Myocyte (in vitro differentiated cells): ENCODE results near the gene GANAB. TPM values are rescaled to one million over a fixed set of nuclear protein-coding genes. Genes with fewer than 3 reads are reported as not detected.
"Not testable (repeated sequence)": the region's sequence is repeated elsewhere in the genome, so short reads cannot be mapped to it uniquely, and the experiment has no call there.

Experiments
- DNase-seq: peaks from one replicate; pipeline ENCODE4 v3.0.0-alpha.2; 2012; ENCODE audit warnings: low read depth
- total RNA-seq: library from RNA; depleted of rRNA; stranded (reverse); fragments of >200 nt; gene quantifications from 2 replicates; pipeline ENCODE4 v1.2.3, GENCODE V29; 2014

The GANAB gene
- total RNA-seq, 1 donor from 2014 or later = 174 TPM

DNA sequence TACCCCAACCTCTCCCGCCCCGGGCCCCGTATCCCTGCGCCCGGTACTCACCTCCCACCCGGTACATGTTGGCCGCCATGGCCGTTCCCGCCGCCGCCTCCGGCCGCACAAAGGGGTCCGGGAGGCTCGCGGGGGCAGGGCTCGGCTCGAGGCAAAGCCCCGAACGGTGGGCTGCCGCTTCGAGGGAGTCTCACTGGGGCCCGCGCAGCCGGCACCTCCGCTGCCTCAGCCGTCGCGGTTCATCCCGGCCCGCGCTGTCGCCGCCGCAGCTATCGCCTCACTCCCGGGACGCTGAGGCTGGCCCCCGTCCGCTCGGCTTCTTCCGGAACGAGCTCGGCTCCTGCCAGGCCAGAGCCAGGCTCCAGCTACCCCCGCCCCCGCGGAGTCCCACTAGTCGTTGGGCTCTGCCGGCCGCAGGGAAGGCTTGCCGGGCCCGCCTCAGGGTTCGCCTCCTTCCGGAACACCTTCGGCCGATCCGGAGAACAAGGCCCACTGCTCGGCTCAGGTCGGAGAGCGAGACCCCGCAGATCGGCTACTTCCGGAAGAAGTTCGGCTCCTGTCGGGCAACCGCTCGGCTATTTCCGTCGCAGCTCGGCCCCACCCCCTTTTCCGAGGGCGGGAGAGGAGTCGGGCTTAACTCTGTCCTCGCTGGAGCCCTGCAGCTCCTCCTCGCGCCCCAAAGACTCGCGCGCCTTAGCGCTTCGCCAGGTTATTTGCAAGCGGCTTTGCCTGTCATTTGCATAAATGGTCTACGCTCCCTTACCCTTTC lies 44.9 kb downstream of the GANAB start, which contains the start of gene MTA2:
TSS of gene MTA2 (minus strand) at position 494 of the 769 bp plus-strand sequence. CDS start at position 79, 415 bp downstream.
- peak; percentile 97 for DNase-seq

DNA sequence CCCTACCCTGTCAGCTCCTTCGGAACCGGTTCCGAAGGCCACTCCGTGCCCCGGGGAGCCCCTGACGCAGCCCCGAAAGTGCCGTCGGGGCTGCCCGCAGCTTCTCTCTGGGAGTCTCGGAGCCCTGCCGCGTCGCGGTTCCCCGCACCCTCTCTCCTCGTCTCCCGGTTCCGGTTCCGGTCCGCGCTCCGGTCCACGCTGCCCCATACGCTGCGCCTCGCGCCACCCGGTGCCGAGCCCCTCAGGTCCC lies 45.4 kb downstream of the GANAB start:
- DNase-seq = peak; percentile 36

DNA sequence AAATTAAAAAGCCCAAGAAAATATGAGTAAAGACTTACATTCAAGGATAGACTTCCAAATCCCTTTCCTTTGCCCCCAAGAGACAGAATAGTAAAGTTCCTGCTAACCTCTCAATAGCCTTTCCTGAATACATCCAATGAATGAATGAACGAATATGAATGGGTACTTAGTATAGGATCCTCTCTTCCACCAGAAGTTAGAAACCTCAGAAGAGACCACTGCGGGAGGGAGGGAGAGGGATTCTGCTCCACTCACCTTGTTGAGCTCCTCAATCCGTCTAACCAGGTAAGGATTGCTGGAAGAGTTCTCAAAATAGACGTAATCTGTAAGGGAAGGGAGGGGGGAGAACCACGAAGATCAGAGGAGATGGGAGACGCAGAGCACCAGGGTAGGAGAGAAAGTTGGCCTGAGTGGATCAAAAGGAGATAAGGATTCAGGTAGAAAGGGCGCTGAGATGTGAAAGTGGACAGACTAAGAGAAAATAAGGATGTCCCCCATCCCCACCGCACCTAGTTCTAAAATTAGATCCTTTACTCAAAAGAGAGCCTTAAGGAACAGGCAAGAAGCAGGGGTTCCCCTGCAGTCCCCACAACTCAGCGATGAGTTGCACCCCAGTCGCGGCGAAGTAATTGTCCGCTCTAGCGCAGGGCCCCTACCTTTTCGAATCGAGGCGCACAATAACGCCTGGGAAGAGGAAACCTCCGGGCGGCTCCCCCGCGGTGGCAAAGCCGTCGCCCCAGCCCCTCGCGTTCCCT lies 45.9 kb downstream of the GANAB start:
- no peak for DNase-seq

DNA sequence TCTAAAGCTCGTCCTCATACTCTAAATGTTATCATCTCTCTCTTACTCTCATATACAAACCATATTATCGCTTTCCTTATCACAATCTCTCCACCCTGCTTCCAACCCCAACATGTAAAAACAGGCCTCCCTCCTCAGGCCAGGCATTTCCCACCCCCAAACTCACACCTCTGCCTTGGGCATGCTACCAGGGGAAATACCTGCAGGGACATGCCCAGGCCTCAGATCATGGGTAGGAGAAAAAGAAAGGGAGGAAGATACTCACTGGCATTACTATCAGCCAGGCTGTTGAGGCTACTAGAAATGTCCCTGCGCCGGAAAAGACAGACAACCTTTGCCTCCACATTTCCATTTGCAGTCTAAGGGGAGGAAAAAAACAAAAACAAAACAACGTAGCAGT lies 46.5 kb downstream of the GANAB start:
- DNase-seq = no peak

DNA sequence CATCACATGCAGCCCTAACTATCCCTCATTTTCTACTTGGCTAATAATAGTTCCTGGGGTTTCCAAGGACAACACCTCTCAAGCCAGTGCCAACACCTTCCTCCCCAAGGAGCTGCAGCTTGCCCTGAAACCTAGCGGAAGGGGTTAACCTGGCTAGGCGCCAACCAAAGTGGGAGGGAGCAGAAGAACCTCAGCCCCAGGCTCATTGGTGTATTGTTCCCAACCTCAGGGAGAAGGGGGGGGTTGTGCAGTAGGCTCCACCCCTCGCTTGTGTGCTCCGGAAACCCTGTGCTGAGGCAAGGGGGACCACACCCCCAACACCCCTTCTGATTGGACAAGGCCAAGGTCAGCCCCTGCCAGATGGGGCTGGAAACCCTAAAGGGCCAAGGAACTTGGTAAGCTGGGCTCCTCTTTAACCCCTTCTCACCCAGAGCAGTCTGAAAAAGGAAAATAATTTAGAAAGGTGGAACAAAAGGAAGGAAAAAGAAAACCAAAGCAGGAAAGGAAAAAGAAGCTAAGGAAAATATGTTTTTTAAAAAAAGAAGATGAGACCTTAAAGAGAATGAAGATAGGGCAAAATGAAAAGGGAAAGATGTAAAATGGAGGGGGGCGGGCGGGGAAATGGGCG lies 47.2 kb downstream of the GANAB start:
- DNase-seq = peak; percentile 97

DNA sequence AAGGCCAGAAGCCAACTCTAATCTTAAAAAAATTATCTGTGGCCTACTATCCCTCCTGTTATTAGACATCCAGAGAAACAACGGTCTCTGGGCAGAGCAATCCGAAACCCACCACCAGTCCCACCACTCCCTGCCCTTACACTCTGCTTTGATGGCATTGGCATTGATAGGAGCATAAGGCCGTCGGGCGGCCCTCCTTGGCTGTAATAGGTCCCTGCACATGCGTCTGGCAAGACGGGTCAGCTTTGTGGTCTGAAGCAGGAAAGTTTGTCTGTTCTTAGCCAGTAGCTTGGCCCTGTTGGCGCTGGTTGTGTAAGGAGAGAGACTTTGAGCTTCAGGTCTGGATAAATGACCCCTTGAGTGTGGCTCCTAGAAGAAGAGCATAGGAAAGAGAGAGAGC lies 51.3 kb downstream of the GANAB start:
- no peak for DNase-seq

DNA sequence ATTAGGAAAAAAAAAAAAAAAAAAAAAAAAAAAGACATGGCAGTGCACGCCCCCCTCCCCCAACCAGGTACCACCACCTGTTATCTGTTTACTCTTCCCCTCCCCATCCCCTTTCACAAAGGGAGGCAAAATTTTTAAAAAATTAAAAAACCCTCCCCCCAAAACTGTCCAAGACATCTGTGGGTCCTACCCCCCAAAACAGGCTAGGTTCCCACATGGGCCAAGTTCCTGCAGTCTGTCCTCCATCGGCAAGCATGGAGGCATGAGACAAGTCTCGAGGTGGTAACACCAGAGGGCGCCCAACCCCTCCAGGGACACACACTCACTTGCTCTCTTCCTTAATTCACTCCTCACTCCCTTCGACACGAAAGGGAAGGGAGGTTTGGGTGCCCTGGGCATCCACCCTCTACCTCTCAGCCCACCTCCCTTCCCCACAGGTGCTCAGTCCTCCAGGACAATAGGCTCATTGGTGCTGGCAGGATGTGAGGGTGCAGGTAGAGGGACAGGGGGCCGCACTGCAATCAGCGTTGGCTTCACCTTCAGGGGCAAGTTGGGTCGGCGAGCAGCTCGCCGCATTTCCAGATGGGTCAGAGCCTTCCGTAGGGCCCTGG lies 52.9 kb downstream of the GANAB start:
- peak; percentile 76 for DNase-seq

DNA sequence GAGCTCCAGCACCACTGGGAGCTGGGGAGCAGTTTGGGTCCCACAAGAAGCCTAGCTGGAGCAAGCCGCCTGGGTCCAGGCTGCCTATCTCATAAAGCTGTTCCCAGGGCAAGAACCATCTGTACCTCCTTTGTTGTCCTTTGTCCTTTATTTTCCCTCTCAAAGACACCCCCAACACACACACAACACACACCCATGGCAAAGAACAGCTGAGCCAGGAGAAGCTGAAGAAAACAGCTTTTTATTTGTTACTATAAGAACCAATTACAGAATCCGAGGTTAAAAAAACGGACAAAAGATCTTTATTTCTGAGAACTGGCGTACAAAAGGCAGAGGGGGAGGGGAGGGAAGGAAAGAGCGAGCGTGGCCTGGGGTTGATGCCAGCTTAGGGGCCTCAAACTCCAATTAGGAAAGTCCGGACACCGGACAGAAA lies 53.4 kb downstream of the GANAB start:
- DNase-seq = no peak

DNA sequence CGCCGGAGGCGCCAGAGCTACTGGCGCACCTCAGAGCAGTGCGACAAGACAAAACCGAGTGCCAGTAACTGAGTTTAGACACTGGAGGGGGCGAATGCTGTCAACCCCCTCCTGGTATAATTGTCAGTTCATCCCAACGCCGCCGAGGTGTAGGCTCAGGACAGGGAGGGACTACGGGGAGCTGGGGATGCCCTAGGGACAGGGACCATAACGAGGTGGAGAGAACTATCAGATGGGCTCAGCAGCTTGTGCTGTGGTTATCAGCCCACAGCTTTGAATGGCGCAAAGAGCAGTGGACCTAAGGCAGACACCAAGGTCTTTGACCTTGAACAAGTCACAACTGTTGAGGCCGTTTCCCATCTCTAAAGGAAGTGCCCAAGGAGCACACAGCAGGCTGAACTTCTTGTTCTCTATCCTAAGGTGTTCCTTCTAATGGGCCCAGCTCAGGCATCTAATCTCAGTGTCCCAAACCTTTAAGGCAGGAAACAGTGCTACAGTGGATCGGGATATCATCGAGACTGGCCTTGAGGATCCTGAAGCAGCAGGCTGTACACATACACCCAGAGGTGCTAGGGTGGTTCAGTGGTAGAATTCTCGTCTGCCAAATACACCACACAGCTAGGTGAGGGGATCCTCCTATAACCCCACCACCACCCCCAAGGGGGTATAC lies 54.1 kb downstream of the GANAB start:
- no peak for DNase-seq

DNA sequence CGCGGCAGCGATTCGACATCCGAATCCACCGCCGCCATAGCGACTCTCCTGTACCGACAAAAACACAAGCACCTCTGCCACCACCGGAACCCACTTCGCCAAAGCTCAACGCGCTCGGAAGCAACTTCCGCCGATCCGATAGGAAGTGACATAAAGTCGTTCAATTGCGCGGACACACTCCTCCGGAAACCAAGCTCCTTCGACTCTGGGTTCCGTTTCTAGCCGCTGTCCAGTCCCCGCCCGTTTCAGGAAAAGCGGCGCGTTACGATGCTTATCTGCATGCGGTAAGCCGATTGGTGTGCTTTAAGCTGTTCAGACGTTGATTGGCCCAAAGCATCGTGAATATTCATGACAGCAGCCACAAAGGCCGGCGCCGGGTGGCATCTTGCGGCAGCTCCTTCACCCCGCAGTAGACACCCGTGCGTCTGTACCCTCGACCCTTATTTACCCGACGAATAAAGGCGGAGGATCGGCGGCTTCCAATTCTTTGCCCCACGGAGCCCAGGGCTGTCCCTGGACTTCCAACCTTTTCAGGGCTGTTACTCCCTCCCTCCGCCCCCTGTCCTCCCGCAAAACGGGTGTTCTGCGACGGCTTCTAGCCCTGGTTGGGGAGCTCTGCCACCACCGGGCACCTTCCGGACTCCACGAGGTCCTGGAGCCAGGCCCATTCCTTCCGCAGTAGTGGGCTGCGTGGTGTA lies 54.8 kb downstream of the GANAB start, which contains the start of gene TUT1:
TSS of gene TUT1 (minus strand) at position 76 of the 698 bp plus-strand sequence. CDS start at position 38, 38 bp downstream.
- peak; percentile 99 for DNase-seq

DNA sequence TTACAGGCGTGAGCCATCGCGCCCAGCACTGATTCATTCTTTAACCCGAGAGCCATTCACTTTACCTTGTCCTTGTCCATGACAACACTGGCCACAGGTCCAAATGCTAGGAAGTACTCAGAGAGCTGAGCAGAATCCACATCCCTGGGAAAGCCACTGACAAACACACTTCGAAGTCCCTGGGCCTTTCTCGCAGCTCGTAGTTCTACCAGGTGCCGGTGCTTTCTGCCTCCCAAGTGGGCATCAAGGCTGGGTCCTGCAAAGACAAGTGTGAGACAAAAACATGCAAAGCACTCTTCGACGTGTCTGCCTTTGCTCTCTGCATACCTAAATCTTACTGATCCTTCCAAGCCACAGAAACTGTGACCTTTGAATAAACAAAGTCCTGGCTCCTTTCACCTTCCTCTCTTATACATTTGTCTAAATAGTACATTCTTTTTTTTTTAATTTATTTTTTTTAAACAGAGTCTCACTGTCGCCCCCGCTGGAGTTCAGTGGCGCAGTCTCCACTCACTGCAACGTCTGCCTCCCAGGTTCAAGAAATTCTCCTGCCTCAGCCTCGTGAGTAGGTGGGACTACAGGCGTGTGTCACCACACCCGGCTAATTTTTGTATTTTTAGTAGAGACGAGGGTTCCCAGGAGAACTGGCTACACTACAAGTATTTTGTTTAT lies 57.3 kb downstream of the GANAB start:
- DNase-seq = no peak

DNA sequence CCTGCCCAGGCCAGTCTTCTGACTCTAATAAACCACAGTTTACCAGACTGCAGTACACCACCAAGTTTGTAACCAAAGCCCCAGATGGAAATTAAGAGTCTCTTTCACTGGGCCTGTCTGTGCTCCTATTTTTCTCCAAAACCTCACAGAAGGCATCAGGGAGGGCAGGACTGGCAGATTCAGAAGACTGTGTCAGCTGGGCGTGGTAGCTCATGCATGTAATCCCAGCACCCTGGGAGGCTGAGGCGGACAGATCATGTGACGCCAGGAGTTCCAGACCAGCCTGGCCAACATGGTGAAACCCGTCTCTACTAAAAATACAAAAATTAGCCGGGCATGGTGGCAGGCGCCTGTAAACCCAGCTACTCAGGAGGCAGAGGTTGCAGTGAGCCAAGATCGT lies 61.1 kb downstream of the GANAB start:
- not testable (repeated sequence) for DNase-seq

DNA sequence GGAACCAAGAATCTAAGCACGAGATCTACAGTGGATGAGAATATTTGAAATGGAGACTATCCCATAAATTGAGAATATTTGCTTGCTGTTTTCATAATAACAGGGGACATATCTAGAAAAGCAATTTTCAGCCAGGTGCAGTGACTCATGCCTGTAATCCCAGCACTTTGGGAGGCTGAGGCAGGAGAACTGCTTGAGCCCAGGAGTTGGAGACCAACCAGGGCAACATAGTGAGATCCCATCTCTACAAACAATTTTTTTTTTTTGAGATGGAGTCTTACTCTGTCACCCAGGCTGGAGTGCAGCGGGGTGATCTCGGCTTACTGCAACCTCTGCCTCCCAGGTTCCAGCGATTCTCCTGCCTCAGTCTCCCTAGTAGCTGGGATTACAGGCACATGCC lies 64.7 kb downstream of the GANAB start:
- not testable (repeated sequence) for DNase-seq

DNA sequence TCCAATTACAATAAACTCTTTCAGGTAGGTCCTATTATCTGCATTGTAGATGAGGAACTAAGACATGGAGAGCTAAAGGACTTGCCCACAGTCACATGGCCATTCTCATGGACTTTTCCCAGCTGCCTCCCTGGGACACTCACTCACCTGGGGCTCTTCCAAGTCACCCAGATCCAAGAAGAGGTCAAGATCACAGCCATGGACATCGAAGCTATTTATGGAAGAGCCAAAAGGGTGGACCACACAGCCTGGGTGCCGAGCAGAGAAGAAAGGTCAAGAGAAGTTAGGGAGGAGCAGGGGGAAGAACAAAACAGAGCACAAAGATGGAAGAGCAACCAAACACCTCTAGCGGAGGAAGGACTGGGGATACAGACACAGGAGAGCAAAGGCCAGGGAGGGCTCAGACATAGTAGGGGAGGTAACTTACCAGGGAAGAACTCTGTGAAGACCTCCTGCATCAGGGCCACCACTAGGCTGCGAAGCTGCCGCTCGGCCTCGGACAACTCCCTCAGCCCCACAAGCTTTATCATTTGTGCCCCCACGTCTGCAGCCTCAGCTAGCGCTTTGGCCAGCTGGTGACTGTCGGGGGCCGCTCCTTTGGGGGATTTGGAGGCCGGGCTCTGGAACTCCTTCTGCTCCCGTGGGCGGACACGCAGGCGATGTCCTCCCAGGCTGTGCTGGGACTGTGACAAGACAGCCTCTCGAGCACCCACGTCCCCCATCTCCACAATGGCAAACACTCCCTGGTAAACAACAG lies 65.3 kb downstream of the GANAB start:
- no peak for DNase-seq

DNA sequence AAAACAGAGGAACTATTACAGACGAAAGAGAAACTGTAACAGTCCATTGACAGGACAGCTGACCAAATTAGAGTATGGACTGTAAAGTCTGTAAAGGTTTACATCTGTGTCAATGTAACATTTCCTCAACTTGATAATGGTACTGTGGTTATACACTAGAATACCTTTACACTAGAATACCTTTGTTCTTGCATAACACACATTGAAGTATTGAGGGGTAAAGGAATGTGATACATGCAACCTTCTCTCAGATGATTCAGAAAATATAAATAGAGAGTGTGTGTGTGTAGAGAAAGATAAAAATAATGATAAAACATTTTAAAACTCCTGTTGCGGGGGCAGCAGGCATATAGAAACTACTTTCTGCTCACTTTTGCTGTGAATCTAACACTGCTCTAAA lies 67.2 kb downstream of the GANAB start:
- DNase-seq = no peak

DNA sequence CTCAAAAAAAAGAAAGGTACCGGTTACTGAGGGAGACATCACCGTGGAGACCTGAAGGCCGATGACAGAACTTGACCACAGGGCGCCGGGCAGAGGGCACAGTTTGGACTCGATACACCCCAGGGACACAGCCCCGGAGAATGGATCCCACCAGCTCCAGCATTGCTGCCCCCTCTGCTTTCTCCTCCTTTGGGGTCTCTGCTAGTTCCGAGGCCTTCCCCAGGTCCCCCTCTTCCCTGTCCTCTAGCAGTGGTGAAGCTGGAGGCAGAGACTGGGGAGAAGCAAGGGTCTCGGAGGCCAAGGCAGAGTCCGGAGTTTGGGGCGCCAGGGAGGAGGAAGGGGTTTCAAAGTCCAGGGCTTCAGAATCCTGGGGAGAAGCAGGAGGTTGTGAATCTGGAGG lies 67.9 kb downstream of the GANAB start:
- no peak for DNase-seq

DNA sequence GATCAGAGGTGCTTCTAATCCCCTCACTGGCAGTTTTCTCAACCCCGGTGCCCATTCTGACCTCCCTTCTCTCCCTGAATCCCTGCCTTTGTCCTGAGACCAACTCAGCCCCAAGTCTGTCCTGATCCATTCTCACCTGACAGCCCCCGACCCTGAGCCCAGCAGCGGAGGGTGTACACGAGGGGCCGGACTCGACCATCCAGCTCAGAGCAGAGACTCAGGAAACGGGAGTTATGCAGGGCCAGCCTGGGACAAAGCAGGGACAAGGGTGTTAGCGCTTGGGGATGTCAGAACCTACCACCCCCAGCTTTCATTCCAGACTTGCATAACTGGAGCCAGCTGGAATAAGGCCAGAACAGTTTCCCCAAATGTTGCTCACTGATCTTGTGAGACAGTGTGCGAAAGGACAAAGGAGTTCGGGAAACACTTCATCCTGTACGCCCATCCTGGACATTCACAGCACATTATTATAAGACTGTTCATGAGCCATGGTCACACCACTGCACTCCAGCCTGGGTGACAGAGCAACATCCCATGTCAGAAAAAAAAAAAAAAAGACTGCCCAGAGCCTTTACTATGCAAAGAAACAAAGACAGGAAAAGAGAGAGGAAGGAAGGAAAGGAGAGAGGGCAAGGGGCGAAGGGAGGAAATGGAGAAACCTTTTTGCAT lies 69.2 kb downstream of the GANAB start:
- DNase-seq = no peak

DNA sequence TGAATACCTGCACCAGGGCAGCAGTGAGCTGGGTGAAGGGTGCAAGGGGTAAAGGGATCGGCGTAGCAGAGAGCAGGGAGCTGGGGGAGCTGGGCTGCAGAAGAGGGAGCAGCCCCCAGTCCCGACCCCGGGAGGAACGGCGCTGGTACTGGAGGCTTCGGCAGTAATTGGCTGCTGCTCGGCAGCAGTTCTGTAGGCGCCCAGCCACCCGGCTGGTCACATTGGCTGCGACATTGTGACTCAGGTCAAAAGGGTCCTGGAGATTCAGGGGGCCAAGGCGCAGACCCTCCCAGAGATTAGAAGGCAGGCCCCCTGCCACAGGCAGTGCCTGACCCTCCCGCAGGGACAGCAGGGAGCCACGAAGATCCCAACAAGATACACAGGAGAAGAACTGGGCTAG lies 70.6 kb downstream of the GANAB start:
- no peak for DNase-seq

DNA sequence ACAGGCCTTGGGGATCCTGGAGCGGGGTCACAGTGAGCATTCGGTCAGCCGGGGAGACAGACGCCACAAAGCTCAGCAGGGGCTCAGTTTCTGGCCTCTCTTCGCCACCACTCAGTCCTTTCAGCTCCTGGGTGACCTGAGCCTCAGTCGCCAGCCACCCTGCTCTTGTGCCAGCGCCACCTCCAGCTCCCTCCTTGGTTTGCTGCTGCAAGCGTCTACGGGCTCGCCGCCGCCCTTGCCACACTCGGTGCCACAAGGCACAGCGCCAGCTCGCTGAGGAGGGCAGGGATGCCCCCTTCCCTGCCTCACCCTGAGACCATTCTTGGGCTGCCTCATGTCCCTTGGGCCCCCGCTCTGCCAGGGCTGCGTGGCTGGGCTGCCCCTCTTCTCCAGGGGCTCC lies 71.3 kb downstream of the GANAB start:
- no peak for DNase-seq
